Measurements from ENCODE around the gene PLEKHA3.
"Not testable (repeated sequence)": the region's sequence is repeated elsewhere in the genome, so short reads cannot be mapped to it uniquely, and the experiment has no call there.

Gene PLEKHA3

DNA sequence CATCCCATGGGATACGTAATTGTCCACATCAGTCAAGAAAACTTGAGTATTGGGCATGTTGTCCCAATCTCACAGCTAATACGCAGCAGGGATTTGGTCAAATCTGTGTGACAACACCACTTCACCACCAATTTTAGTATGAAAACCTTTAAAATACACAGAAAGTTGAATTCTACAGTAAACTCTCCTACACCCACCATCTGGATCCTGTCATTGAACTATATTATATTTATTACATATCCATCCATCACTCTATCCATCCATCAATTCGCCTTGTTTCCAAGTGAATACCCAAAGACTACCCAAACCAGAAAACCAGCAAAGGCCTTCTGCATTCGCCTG is 1.0 kb upstream of the PLEKHA3 start:
- DNase-seq = no peak

DNA sequence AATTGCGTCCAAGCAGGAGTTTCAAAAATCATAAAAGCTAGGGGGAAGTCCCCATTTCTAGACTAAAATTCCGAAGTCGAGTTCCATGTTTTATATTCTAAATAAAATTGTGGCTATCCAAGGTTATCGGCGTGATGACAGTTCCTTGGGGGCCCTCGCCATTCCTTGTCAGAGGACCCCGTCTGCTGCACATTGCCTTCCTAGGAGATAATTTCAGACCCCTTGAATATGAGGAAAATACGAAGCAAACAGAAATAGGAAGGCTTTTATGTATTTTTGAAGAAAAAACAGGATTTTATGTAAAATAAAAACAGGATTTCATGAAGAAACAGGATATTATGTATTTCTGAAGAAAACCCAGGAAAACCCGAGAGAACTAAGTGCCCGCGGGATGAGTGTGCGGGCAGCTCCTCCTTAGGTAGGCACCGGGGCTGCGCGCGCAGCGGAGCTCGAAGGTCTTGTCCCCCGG is 465 bp upstream of the PLEKHA3 start:
- no peak for DNase-seq

DNA sequence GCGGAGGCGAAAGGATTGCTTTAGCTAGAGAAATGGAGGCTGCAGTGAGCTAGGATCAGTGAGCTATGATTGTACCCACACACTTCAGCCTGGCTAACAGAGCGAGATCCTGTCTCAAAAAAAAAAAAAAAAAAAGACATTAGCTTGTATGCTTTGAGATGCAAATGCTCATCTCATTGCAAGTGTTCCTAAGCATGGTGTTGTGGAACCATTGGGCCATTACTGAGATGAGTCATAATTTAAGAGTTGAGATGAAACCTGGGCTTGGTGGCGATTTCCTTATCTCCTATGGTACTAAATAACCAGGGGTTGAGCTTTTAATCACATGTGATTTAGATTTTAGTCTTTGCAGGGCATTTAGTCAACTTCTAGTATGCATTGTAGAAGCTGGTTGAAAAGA is 2.2 kb downstream of the PLEKHA3 start:
- no peak for DNase-seq

DNA sequence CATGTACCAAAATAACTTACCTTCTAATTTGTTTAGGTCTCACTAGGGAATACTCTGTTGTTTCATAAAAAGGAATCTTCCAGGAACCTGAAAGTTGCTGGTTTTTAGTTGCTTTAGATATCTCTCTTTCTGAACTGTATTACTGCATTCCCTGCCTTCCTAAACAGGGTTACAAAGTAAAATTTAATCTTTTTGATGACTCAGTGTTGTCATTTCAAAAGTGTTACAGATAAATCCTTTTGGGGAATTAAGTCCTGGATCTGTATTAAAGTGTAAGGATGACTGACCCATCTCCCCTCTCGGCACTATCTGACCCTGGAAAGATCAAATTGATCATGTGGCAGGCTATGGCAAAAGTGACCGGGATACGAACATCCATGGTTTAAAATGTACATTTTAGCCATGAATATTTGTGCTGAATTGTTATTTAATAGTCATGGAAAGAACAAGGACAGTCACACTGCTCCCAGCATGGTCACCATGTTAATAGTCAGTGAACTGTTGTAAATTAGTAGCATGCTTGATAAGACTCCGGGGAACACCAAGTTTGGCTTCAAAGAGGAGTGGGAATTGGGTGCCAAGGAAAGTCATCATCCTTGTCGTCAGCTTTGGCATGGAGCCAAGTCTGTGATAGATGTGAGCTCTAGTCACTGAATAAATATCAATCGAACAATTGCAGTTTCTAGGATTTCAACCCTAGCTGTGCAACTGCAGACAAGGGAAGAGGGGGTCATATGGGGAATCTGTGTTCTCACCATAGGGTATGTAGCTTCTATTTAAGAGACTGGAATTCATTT is 4.2 kb downstream of the PLEKHA3 start:
- no peak for DNase-seq

DNA sequence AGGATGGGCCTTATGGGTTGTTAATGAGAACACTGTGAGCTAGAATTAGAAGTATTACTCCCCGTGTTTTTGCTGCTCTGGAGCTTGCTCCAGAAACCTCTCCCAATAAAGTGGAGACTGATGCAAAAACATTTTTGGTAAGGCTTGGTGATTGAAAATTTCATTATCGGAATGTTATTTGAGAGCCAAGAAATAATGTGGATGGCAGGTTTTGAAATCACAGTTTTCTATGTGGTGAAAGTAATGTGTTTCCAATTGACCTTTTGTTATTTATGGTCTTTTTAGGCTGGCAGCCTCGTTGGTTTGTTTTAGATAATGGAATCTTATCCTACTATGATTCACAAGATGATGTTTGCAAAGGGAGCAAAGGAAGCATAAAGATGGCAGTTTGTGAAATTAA is 5.1 kb downstream of the PLEKHA3 start:
- no peak for DNase-seq

DNA sequence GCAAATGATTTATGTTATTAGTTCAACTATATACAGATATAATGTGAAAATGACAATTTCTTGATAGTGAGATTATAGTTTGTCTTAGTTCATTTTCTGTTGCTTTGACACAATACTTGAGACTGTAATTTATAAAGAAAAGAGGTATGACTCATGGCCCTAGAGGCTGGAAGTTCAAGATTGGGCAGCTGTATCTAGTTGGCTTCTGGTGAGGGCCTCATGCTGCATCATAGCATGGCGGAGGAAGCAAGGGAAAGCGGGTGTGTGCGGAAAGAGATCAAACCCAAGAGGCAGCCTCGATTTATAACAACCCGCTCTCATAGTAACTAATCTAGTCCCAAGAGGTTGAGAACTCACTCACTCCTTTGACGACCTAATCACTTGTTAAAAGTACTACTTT is 11.4 kb downstream of the PLEKHA3 start:
- no peak for DNase-seq

DNA sequence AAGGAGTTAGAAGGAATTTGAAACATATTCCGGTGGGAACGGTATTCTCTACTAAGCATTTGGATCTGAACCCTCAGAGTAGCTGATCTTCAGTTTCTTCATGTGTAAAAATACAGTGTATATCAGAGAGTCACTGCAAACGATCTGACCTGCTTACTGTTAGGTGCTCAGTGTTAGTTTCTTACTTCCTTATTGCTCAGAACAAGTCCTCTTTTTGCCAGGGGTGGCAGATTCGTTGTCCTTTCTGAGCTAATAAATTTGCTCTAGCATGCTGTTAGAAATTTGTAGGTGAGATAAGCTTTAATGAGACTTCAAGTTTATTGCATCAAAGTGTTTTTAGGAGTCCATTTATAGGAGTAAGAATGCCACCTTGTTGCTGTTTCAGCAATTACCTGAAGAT is 15.8 kb downstream of the PLEKHA3 start:
- no peak for DNase-seq

DNA sequence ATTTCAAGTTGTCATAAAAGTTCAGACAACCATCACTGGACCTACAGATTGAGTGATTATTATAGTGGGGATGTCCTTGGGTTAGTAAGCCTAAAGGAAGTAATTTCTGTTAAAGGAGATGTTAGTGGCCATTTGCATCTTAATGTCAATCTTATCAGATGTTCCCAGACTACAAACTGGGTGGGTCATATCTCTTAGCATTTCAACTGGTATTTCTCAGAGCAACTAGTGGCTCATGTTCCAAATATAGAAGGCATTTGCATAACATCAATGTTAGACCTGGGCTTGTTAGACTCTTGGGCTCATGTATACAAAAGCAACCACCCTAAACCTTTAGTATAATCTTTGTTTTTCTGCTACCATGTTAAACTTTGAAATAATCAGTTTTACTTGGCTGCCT is 17.9 kb downstream of the PLEKHA3 start:
- DNase-seq = no peak

DNA sequence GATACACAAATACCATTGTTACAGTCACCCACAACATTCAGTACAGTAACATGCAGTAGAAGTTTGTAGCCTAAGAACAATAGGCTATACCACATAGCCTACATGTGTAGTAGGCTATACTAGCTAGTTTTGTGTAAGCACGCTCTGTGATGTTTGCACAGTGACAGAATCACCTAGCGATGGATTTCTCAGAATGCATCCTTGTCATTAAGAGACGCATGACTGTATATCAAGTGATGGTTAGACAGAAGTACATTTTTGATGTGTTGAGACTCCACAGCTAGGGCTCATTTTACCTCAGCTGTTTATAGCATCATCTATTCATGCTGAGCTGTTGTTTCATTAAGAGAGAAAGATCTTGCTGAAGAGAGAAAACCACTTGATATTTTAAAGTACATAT is 19.4 kb downstream of the PLEKHA3 start:
- DNase-seq = no peak

DNA sequence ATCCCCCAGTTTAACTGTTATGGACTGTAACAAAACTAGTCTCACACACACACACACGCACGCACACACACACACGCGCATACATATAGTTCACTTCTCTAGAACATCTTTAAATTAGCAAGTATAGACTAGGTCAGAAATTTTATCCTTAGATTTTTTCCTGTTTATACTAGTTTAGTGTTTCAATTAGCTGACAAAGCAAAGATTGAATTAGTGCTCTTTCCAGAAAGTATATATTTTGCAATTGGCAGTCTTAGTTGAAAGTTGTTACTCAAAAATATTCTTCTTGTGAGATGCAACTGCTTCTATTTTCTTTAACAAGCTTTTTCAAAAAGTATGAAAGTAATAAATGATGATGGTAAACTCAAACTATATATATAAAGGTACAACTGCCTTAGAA is 22.5 kb downstream of the PLEKHA3 start:
- no peak for DNase-seq

DNA sequence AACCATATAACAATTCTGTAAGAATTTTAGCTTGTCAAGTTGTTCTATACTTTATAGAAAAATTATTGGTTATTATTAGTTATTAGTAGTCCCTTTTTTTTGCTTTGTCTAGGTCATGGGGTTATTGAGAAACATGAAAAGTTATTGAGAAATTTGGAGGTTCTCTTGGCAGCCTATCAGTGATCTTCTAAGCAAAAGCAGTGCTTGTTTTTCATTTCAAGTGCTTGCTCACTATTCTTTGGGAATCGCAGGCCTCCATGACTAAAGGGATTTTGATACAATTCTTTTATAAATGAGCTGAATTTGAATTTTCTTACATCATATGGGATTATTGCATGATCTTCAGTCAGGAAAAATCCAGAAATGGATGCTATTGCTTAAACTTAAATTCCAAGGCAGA is 25.8 kb downstream of the PLEKHA3 start:
- DNase-seq = no peak

DNA sequence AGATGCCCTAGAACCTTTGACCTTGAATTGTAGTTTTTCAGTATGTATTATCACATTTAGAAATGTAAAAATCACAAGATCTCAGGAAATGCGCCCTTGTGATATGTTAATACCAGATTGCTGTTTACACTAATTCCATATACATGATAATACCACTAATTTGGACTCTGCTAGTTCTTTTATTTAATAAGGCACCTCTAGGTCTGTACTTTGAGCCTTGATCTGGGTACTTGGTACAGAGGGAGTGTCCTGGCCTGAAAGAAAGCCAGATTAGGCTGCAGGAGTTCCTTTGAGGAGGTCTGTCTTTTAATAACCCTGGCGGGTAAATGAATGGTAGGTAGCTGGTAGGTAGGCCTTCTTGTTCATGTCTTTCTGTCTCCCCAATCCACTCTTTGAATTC is 26.3 kb downstream of the PLEKHA3 start:
- no peak for DNase-seq

DNA sequence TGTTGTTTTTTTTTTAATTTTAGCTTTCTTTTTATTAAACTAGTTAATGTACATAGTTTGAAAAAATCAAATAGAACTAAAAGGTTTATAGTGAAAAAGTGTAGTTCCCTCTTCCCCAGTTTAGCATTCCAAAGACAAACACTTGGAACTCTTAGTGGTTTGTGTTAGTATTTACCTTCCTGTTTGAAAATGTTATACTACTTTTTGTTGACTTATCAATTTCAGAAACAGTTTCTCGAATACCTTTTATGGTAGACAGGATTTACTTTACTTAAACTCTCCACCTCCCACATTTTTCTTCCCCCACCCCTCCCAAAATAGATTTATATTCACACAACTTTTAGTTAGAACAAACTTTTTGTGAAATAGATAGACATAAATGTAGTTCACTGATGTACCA is 26.7 kb downstream of the PLEKHA3 start:
- DNase-seq = no peak

DNA sequence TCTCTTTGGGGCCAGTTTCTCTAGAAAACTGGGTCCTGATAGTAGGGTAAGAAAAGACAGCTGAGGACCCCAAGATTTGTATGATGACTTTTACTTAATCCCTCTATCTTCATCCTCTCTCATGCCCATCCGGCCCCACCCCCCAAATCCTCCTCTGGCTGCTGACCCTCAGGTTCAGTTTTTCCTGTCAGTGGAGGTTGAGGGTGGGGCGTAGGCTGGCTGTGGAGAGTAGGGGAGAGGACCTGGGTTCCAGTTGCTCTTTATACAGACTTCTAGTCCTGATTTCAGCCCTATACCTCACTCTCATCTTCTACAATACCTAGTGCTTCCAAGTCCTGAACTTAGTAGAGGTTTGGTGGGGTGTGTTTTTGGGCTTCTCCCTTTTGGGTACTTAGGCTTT is 28.4 kb downstream of the PLEKHA3 start:
- no peak for DNase-seq

DNA sequence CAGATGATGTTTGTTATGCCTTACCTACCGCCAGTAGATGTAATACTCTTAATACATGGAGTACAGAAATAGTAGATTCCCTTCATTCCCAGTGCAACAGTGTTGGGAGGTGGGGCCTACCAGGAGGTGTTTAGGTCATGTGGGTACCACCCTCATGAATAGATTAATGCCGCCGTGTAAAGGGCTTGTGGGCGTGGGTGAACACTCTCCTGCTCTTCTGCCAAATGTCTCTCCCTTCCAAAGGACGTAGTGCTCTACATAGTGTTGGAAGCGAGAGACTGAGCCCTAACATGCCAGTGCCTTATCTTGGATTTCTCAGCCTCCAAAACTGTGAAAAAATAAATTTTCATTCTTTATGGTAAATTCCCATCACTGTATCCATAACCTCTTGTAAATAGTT is 30.1 kb downstream of the PLEKHA3 start:
- no peak for DNase-seq

DNA sequence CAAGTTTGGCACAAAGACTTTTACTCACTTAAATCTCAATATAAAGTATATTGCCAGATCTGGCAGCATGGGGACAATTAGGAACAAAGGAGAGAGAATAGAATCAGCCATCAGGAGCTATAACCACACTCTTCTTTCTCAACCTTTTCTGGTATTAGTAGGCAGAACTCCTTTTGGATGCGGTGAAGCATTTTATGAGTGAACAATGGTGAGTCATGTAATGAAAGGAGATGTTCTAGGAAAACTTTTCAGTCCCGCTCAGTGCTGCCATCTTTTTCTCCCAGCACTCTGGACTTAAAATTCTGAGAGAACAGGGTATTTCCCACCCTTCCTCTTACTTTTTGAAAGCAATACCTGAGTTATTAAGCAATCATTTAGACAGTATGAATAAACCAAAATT is 32.2 kb downstream of the PLEKHA3 start:
- DNase-seq = no peak

DNA sequence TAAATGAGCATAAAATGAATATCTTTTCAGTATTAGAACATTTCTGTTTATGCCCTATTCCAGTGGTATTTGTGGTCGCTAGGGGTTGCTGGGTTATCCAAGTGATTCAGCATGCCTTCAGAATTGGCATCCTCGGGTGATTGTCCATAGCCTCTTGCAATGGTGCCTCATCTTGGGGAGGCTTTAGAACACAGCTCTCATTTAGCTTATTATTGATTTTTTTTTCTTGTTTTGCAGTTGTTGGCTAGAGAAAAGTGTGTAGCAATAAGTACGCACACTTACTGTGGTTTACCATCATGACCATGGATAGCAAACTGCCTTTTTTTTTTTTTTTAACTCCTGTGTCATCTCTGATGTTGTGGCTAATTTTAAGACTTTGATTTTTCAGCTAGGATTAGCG is 33.6 kb downstream of the PLEKHA3 start:
- no peak for DNase-seq

DNA sequence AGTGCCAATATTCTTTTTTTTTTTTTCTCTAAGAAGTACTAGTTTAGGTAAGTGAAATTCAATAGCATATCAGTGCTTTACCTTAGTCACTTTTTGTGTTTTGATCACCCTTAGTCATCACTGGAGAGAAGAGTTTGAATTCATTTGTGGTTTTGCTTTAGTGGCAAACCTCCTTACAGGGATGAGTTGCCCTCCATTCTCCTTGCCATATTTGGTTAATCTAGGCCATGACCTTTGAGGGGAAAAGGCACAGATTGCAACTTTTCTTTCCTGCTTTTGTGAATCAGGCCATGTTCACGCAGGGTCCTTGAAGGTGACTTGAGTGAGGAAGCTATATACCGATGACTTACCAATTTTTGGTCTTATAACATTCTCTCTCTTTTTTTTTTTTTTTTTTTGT is 34.4 kb downstream of the PLEKHA3 start:
- peak; percentile 31 to 50 for DNase-seq

DNA sequence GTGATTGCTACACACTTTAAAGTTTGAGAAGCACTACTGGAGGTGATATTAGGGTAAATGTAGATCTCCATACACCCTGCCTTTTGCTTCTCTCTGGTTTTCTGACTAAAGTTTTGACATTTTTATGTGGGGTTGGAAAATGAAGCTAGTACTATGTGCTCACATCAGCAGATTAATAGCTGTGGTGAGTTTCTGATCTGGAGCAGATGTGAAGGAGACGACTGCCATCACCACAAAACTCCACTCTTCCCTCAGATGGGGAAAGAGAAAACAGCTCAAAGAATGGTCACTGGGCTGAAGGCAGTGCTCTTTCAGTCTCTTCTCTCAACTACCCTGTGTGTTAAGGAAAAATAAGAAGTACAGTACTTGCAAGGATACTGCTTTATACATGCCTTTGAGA is 37.2 kb downstream of the PLEKHA3 start:
- no peak for DNase-seq

DNA sequence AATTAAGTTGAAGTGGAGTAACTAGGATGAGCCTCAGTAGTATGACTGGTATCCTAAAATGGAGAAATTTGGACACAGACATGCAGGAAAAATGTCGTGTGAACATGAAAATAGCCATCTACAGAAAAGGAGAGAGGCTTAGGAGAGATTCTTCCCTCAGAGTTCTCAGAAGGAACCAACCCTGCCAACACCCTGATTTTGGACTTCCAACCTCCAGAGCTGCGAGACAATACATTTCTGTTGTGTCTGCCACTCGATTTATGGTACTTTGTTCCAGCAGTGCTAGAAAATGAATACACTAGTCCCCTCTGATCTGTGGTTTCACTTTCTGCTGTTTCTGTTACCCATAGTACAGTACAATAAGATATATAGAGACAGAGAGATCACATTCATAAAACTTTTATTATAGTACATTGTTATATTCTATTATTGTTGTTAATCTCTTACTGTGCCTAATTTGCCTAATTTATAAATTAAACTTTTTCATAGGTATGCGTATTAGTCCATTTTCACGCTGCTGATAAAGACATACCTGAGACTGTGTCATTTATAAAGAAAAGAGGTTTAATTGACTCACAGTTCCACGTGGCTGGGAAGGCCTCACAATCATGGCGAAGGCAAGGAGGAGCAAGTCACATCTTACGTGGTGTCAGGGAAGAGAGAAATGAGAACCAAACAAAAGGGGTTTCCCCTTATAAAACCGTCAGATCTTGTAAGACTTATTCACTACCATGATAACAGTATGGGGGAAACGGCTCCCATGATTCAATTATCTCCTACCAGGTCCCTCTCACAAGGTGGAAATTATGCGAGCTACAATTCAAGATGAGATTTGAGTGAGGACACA is 41.3 kb downstream of the PLEKHA3 start:
- DNase-seq = peak; percentile 33 to 55

DNA sequence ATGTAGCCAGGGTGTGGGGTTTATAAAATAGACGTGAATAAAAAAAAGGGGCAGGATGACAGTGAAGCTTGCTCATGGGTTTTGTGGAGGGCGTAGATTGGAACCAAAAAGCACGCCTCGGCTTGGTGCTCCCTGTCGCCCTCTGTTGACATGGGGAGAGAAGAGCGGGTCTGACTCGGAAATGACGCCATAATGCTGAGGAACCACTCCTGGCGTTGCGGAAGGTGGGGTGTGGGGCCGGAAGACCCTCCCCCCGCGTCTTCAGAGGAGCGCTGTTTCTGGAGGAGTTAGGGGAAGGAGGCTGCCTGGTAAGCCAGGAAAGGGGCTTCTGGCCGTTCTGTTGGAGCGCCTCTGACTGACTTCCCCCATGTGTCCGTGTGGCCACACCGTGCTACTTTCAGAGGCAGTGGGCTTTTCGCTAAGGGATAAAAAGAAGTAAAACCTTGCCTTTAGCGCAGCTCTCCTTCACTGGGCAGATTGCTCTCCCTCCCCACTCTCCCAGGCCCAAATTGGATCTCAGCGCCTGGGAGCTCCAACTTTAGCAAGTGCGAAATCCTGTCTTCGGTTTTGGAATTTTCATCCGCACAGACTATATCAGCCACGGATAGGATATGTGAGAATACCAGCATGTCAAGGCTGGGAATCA is 42.8 kb downstream of the PLEKHA3 start:
- DNase-seq = peak; percentile 79 to 85

DNA sequence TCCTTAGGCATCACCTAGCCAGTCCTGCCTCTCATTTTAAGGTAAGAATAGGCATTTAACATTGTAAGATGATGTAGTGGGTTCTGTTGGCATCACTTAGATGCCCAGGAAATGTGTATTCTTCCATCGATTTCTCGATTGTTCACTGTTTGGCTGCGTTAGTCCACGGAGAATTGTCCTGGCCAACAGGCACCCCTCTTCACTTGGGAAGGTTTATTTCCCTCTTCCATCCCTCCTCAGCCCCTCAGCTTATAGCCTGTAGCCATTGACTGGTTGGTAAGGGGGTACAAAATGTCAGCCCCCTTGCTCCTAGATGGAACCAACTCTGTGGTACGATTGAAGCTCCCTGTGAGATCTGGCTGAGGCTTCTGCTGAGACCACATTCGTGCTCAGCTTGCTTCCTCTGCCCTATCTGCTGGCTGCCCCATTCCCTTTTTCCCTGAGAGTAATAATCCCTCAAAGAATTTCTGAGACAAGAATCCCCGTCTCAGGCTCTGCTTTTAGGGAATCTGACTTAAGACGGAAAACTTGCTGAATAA is 43.4 kb downstream of the PLEKHA3 start:
- DNase-seq = no peak

DNA sequence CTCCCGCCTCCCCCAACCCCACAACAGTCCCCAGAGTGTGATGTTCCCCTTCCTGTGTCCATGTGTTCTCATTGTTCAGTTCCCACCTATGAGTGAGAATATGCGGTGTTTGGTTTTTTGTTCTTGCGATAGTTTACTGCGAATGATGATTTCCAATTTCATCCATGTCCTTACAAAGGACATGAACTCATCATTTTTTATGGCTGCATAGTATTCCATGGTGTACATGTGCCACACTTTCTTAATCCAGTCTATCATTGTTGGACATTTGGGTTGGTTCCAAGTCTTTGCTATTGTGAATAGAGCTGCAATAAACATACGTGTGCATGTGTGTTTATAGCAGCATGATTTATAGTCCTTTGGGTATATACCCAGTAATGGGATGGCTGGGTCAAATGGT is 44.8 kb downstream of the PLEKHA3 start:
- not testable (repeated sequence) for DNase-seq

DNA sequence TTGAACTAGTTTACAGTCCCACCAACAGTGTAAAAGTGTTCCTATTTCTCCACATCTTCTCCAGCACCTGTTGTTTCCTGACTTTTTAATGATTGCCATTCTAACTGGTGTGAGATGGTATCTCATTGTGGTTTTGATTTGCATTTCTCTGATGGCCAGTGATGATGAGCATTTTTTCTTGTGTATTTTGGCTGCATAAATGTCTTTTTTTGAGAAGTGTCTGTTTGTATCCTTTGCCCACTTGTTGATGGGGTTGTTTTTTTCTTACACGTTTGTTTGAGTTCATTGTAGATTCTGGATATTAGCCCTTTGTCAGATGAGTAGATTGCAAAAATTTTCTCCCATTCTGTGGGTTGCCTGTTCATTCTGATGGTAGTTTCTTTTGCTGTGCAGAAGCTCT is 45.2 kb downstream of the PLEKHA3 start:
- not testable (repeated sequence) for DNase-seq

Measured in activated CD4-positive, alpha-beta T cell treated with anti-CD3 and anti-CD28 coated beads, Interleukin-2, amount 50 U/mL, for 48 hours (primary cell).